ENCODE results near the gene PDK2.

PDK2 gene

DNA sequence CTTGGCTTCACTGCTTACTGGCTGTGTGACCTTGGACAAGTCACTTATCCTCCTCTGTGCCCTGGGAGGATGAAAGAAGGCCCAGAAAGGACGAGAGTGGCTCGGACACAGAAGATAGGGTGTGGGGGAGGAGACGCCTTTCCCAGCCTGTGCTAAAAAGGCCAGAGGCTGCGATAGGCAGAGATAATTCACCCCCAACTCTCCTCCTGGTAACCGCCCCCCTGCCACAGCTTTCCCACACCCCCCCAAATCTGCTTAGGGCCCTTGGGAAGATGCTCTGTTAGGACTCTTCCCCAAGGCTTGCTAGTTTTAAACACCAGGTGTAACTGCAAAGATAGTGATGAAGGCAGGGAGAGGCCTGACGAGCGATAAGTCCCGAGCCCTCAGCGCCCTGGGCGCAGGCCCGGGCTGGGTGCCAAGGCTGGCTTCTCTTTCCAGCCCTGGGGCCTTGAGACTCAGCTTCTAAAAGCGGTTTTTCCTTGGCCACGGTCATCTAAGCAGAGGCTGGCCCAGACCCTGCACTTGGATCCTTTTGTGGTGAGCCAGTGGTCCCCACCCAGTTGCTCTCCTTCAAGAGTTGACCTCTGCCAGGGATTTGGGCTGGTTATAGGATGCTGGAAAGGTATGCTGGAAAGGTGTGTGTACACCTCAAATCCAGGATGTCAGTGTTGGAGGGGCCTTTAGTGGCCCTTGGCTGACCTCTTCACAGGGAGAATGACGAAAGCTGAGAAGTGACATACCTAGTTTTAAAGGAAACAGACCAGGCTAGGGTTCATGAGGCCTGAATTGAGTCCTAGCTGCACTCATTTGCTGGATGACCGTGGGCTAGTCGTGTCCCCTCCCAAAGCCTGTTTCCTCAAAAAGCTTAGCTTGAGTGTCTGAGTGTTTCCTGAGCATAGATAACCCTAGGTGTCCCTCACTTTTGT is 58.8 kb downstream of the PDK2 start:
- Histone ChIP-seq H3K27ac (ENCODE audit: poor library complexity, severe bottlenecking) (peak overlapping the region; percentile 95), H3K36me3 (ENCODE audit: low read depth) (no peaks in the 10 kb centered on the region), H3K4me3 (ENCODE audit: severe bottlenecking) (no peak overlapping the region), H3K9me3 (ENCODE audit: severe bottlenecking) (no peaks in the 10 kb centered on the region), H3K4me1 (ENCODE audit: insufficient read depth, poor library complexity, severe bottlenecking) (peaks cover 30% of the 10 kb centered on the region), H3K27me3 (ENCODE audit: insufficient read depth, poor library complexity, severe bottlenecking) (no peaks in the 10 kb centered on the region)
- TF ChIP-seq, protein P1, sequence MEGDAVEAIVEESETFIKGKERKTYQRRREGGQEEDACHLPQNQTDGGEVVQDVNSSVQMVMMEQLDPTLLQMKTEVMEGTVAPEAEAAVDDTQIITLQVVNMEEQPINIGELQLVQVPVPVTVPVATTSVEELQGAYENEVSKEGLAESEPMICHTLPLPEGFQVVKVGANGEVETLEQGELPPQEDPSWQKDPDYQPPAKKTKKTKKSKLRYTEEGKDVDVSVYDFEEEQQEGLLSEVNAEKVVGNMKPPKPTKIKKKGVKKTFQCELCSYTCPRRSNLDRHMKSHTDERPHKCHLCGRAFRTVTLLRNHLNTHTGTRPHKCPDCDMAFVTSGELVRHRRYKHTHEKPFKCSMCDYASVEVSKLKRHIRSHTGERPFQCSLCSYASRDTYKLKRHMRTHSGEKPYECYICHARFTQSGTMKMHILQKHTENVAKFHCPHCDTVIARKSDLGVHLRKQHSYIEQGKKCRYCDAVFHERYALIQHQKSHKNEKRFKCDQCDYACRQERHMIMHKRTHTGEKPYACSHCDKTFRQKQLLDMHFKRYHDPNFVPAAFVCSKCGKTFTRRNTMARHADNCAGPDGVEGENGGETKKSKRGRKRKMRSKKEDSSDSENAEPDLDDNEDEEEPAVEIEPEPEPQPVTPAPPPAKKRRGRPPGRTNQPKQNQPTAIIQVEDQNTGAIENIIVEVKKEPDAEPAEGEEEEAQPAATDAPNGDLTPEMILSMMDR (IDR thresholded peaks at IDR 0.05; ENCODE audit: poor library complexity, severe bottlenecking): no peak
- ATAC-seq (ENCODE audit: low read depth) (peak; percentile 26), DNase-seq (ENCODE audit: low spot score) (no peak)

DNA sequence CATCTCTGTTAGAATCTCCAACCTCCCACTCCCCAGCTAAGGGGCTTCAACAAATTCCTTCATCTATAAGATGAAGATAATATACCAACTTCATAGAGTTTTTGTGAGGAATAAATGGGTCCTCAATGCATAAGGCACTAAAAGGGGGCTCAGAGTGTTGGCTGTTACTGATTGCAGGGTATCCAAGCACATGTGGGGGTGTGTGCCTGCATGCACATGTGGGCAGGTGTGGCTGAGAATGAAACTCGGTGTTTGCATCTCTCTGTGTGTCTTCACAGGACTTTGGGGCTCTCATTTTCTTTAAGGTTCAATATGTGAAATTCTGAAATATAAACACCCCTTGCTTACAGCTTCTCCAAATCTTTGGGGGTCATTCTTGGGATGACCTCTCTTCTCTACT is 59.5 kb downstream of the PDK2 start:
- no peaks in the 10 kb centered on the region for H3K36me3 ChIP-seq (ENCODE audit: low read depth)
- TF ChIP-seq, protein P1 (IDR thresholded peaks at IDR 0.05; ENCODE audit: poor library complexity, severe bottlenecking): no peak
- H3K4me3 ChIP-seq (ENCODE audit: severe bottlenecking): no peak overlapping the region
- no peaks in the 10 kb centered on the region for H3K9me3 ChIP-seq (ENCODE audit: severe bottlenecking)
- DNase-seq (ENCODE audit: low spot score): no peak
- ATAC-seq (ENCODE audit: low read depth): no peak
- peak overlapping the region; percentile 95 for H3K27ac ChIP-seq (ENCODE audit: poor library complexity, severe bottlenecking)
- H3K27me3 ChIP-seq (ENCODE audit: insufficient read depth, poor library complexity, severe bottlenecking): no peaks in the 10 kb centered on the region
- H3K4me1 ChIP-seq (ENCODE audit: insufficient read depth, poor library complexity, severe bottlenecking): peaks cover 30% of the 10 kb centered on the region

DNA sequence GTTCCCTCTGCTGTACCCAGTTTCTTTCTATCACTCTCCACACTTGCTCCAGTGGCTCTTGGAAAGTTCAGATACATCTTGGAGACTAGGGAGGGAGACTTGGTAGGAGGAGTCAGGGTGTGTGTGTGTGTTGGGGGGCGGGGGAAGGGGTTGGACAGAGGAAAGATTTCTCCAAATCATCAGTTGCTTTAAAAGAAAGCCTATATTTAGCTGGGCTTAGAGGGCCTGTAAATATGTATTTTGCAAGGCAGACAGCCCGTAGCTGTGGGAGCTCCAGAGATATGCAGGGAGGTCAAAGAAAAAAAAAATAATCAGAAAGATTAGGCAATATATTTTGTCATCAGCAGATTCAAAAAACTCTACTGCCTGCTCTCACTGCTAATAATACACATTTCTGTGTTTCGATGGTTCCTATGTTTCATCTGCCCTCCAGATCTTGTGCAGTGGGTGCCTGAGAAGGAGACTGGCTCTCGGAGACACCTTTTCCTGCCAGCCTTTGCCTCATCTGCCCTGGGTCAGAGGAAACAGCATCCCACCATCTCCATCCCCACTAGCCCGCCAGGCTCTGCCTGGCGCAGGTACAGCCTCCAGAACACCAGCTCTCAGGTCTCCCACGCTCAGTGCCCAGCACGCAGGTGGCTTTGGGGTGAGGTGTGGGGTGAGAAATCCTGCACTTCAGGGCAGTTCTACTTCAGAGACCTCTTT is 60.1 kb downstream of the PDK2 start:
- no peak overlapping the region for H3K4me3 ChIP-seq (ENCODE audit: severe bottlenecking)
- ATAC-seq (ENCODE audit: low read depth): no peak
- TF ChIP-seq, protein P1 (IDR thresholded peaks at IDR 0.05; ENCODE audit: poor library complexity, severe bottlenecking): no peak
- no peaks in the 10 kb centered on the region for H3K27me3 ChIP-seq (ENCODE audit: insufficient read depth, poor library complexity, severe bottlenecking)
- peak overlapping the region; percentile 95 for H3K27ac ChIP-seq (ENCODE audit: poor library complexity, severe bottlenecking)
- H3K4me1 ChIP-seq (ENCODE audit: insufficient read depth, poor library complexity, severe bottlenecking): peaks cover 30% of the 10 kb centered on the region
- DNase-seq (ENCODE audit: low spot score): no peak
- no peaks in the 10 kb centered on the region for H3K9me3 ChIP-seq (ENCODE audit: severe bottlenecking)
- no peaks in the 10 kb centered on the region for H3K36me3 ChIP-seq (ENCODE audit: low read depth)

DNA sequence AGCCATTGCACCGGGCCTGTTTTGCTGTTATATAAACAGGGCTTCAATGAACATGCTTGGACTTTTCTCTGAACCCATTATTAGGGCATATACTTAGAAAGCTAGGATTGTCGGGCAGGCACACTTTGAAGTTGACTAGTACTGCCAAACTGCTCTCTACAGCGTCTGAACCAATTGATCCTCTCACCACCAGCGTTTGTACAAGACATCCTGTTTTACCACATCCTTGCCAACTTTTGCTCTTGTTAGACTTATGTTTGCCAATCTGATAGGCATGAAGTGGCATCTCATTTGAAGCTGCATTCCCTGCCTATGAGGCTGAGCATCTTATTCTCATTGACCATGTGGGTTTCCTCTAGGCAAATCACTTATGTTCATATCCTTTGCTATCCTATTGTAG is 62.7 kb downstream of the PDK2 start:
- no peak for ATAC-seq (ENCODE audit: low read depth)
- H3K36me3 ChIP-seq (ENCODE audit: low read depth): no peaks in the 10 kb centered on the region
- no peak overlapping the region for H3K27ac ChIP-seq (ENCODE audit: poor library complexity, severe bottlenecking)
- no peaks in the 10 kb centered on the region for H3K27me3 ChIP-seq (ENCODE audit: insufficient read depth, poor library complexity, severe bottlenecking)
- H3K9me3 ChIP-seq (ENCODE audit: severe bottlenecking): no peaks in the 10 kb centered on the region
- H3K4me1 ChIP-seq (ENCODE audit: insufficient read depth, poor library complexity, severe bottlenecking): peaks cover 21% of the 10 kb centered on the region
- no peak overlapping the region for H3K4me3 ChIP-seq (ENCODE audit: severe bottlenecking)
- TF ChIP-seq, protein P1 (IDR thresholded peaks at IDR 0.05; ENCODE audit: poor library complexity, severe bottlenecking): no peak
- DNase-seq (ENCODE audit: low spot score): no peak

Measured in RWPE2 (cell line).